CD4-positive, alpha-beta T cell treated with Interleukin-15 for 1 hour (primary cell): ENCODE measurements around the gene IGDCC3.

ENCODE experiments used
- DNase-seq: peaks from one replicate; pipeline ENCODE4 v3.0.0-alpha.2; 2020

The IGDCC3 gene

GRCh38 chr15:65377976-65378366 lies at the start of gene IGDCC3:
Gene IGDCC3 (minus strand): TSS chr15:65378002. CDS start chr15:65377788, 214 bp downstream.
- no peak for DNase-seq

- no peak for DNase-seq
Measured at GRCh38 chr15:65426216-65426853, 48.5 kb upstream of the IGDCC3 start.

- no peak for DNase-seq
Measured at GRCh38 chr15:65424683-65425082, 46.9 kb upstream of the IGDCC3 start.

GRCh38 chr15:65423976-65424679 lies 46.3 kb upstream of the IGDCC3 start:
- no peak for DNase-seq

GRCh38 chr15:65423150-65423975 lies 45.6 kb upstream of the IGDCC3 start:
- no peak for DNase-seq

GRCh38 chr15:65421360-65422215 lies 43.8 kb upstream of the IGDCC3 start:
- no peak for DNase-seq

GRCh38 chr15:65420975-65421359 lies 43.2 kb upstream of the IGDCC3 start:
- DNase-seq: no peak

GRCh38 chr15:65418596-65418995 lies 40.8 kb upstream of the IGDCC3 start:
- DNase-seq: no peak

- DNase-seq: no peak
Measured at GRCh38 chr15:65416845-65417416, 39.1 kb upstream of the IGDCC3 start.

GRCh38 chr15:65414841-65415621 lies 37.2 kb upstream of the IGDCC3 start:
- DNase-seq: no peak

GRCh38 chr15:65413760-65414144 lies 36.0 kb upstream of the IGDCC3 start:
- no peak for DNase-seq

- DNase-seq: no peak
Measured at GRCh38 chr15:65413051-65413759, 35.4 kb upstream of the IGDCC3 start.

- no peak for DNase-seq
Measured at GRCh38 chr15:65412556-65412955, 34.8 kb upstream of the IGDCC3 start.

- no peak for DNase-seq
Measured at GRCh38 chr15:65411465-65412071, 33.8 kb upstream of the IGDCC3 start.

- DNase-seq: no peak
Measured at GRCh38 chr15:65410972-65411371, 33.2 kb upstream of the IGDCC3 start.

- no peak for DNase-seq
Measured at GRCh38 chr15:65410036-65410435, 32.2 kb upstream of the IGDCC3 start.

- no peak for DNase-seq
Measured at GRCh38 chr15:65409036-65409631, 31.3 kb upstream of the IGDCC3 start.

- DNase-seq: no peak
Measured at GRCh38 chr15:65408324-65409035, 30.7 kb upstream of the IGDCC3 start.

GRCh38 chr15:65406424-65407000 lies 28.7 kb upstream of the IGDCC3 start:
- no peak for DNase-seq
